Smooth muscle cell (in vitro differentiated cells): ENCODE results near the gene GCH1. TPM values are rescaled to one million over a fixed set of nuclear protein-coding genes. Genes with fewer than 3 reads are reported as not detected.

Experiments used
- DNase-seq: peaks from one replicate; lab custom pipeline; 2025; ENCODE audit not compliant: unreplicated experiment; lab: John Stamatoyannopoulos, UW
- H2AFZ ChIP-seq: fragments of 200-600 bp; sonication (generic); 2 replicates; pipeline ENCODE4 v1.6.0; 2016; ENCODE audit warnings: antibody characterized with exemption, low read depth, mild to moderate bottlenecking
- H3F3A ChIP-seq: fragments of 200-600 bp; sonication (generic); 2 replicates; pipeline ENCODE4 v1.6.0; 2017; ENCODE audit warnings: antibody characterized with exemption, low read depth
- H3K27ac ChIP-seq: fragments of 200-600 bp; sonication (generic); 2 replicates; pipeline ENCODE4 v1.5.1; 2016; ENCODE audit warnings: low read depth, mild to moderate bottlenecking
- H3K27me3 ChIP-seq: fragments of 200-600 bp; sonication (generic); 2 replicates; pipeline ENCODE4 v1.6.1; 2016; ENCODE audit warnings: low read depth, mild to moderate bottlenecking
- H3K36me3 ChIP-seq: fragments of 200-600 bp; sonication (generic); 2 replicates; pipeline ENCODE4 v1.5.1; 2016; ENCODE audit warnings: low read depth
- H3K4me1 ChIP-seq: fragments of 200-600 bp; sonication (generic); 2 replicates; pipeline ENCODE4 v1.5.1; 2016; ENCODE audit warnings: low read depth
- H3K4me2 ChIP-seq: fragments of 200-600 bp; sonication (generic); 2 replicates; pipeline ENCODE4 v1.6.0; 2016; ENCODE audit warnings: mild to moderate bottlenecking
- H3K4me3 ChIP-seq: fragments of 200-600 bp; sonication (generic); 2 replicates; pipeline ENCODE4 v1.5.1; 2016; ENCODE audit warnings: mild to moderate bottlenecking
- H3K79me2 ChIP-seq: fragments of 200-600 bp; sonication (generic); 2 replicates; pipeline ENCODE4 v1.6.0; 2016; ENCODE audit warnings: low read depth, mild to moderate bottlenecking
- H3K9ac ChIP-seq: fragments of 200-600 bp; sonication (generic); 2 replicates; pipeline ENCODE4 v1.6.0; 2016; ENCODE audit warnings: low read depth
- H3K9me3 ChIP-seq: fragments of 200-600 bp; sonication (generic); replicated peaks from 2 replicates; pipeline ENCODE4 v1.5.1; 2016; ENCODE audit warnings: low read depth
- H4K20me1 ChIP-seq: fragments of 200-600 bp; sonication (generic); 2 replicates; pipeline ENCODE4 v1.6.0; 2016; ENCODE audit warnings: low read depth
- WGBS: methylation state at CpG from one replicate; pipeline ENCODE4 v1.1.7; 2016; ENCODE audit warnings: low lambda C conversion rate; 5-methylcytosine and 5-hydroxymethylcytosine counted together
- polyA plus RNA-seq: library from polyadenylated mRNA; unstranded; fragments of >200 nt; fragmentation: Nextera tagmentation; extraction: Ambion mirVana; gene quantifications from 2 replicates; pipeline ENCODE4 v1.2.1, GENCODE V29; 2016
- total RNA-seq: library from RNA; depleted of rRNA; stranded (reverse); fragments of >200 nt; gene quantifications from 2 replicates; pipeline ENCODE4 v1.2.3, GENCODE V29; 2014
- TF ChIP-seq, protein P1 (sequence below): fragments of 200-600 bp; sonication (generic); IDR thresholded peaks from 2 replicates; pipeline ENCODE4 v1.5.1; 2017; ENCODE audit warnings: borderline replicate concordance, mild to moderate bottlenecking, antibody characterized with exemption; ENCODE audit not compliant: insufficient read depth, poor library complexity, severe bottlenecking

GCH1 gene
- total and polyA plus RNA-seq, 2 experiments from 2014 or later: 0.70 to 2.1 TPM

DNA sequence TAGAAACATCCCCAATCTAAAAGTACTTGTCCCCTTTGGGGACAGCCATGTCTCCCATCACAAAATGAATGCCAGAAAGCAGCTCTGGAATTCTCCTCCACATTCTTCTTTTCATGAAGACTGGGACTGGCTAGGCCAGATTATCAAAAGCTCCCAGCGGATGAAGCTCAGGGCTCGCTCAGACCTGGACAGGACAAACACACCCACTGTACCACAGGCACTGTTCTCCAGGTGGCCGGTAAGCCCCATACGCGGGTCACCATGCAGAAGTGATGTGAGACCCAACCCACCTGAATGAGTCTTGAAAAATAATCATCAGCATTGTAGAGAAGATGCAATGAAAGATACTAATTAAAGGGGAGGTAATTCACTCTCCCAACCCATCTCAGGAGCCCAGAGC, 85.1 kb downstream of the GCH1 start:
- Histone ChIP-seq H3K27ac (no peak overlapping the region), H3K4me3 (no peak overlapping the region), H4K20me1 (no peaks in the 10 kb centered on the region), H3K36me3 (no peaks in the 10 kb centered on the region), H3F3A (no peaks in the 10 kb centered on the region), H3K79me2 (no peaks in the 10 kb centered on the region), H3K9me3 (no peaks in the 10 kb centered on the region), H3K9ac (no peak overlapping the region), H2AFZ (no peak overlapping the region), H3K4me1 (peaks cover 23% of the 10 kb centered on the region), H3K4me2 (no peak overlapping the region), H3K27me3 (no peaks in the 10 kb centered on the region)
- DNase-seq: no peak
- TF ChIP-seq, protein P1, sequence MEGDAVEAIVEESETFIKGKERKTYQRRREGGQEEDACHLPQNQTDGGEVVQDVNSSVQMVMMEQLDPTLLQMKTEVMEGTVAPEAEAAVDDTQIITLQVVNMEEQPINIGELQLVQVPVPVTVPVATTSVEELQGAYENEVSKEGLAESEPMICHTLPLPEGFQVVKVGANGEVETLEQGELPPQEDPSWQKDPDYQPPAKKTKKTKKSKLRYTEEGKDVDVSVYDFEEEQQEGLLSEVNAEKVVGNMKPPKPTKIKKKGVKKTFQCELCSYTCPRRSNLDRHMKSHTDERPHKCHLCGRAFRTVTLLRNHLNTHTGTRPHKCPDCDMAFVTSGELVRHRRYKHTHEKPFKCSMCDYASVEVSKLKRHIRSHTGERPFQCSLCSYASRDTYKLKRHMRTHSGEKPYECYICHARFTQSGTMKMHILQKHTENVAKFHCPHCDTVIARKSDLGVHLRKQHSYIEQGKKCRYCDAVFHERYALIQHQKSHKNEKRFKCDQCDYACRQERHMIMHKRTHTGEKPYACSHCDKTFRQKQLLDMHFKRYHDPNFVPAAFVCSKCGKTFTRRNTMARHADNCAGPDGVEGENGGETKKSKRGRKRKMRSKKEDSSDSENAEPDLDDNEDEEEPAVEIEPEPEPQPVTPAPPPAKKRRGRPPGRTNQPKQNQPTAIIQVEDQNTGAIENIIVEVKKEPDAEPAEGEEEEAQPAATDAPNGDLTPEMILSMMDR: no peak
- 85% methylated on average over 5 of the region's 5 CpGs for WGBS

DNA sequence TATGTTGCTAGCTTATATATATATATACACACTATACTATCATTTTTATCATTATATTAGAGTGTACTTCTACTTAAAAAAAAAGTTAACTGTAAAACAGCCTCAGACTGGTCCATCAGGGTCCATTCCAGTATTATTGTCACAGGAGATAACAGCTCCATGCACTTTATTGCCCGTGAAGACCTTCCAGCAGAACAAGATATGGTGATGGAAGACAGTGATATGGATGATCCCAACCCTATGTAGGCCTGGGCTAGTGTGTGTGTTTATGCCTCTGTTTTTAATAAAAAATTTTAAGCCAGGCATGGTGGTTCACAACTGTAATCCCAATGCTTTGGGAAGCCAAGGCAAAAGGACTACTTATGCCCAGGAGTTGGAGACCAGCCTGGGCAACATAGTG, 86.2 kb downstream of the GCH1 start:
- no peaks in the 10 kb centered on the region for H3F3A ChIP-seq
- H3K27me3 ChIP-seq: no peaks in the 10 kb centered on the region
- H4K20me1 ChIP-seq: no peaks in the 10 kb centered on the region
- no peaks in the 10 kb centered on the region for H3K9me3 ChIP-seq
- no peak overlapping the region for H3K9ac ChIP-seq
- peaks cover 23% of the 10 kb centered on the region for H3K4me1 ChIP-seq
- WGBS: 66% methylated on average over 1 of the region's 1 CpG
- no peak overlapping the region for H3K27ac ChIP-seq
- TF ChIP-seq, protein P1: no peak
- no peak overlapping the region for H3K4me2 ChIP-seq
- H3K4me3 ChIP-seq: no peak overlapping the region
- no peaks in the 10 kb centered on the region for H3K36me3 ChIP-seq
- no peak for DNase-seq
- H3K79me2 ChIP-seq: no peaks in the 10 kb centered on the region
- H2AFZ ChIP-seq: no peak overlapping the region

DNA sequence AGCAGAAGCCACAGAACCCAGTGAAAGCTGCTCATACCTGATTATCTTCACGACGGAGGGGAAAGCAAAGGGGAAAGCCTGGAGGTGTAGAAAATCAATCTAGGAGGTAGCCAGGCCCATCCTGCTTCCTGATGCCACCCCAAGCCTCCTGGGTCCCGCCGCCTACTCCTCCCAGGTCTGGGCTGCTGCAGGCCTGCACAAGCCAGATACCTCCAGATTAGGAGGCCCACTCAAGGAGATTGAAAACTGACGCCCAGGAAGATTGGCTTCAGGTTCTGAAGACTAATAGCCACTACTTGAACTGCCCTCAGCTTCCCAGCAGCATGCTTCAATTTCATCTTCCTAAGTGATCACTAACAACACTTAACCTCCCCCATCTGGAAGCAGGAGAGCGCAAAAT, 87.1 kb downstream of the GCH1 start:
- no peak overlapping the region for H3K4me3 ChIP-seq
- H4K20me1 ChIP-seq: no peaks in the 10 kb centered on the region
- TF ChIP-seq, protein P1: no peak
- no peaks in the 10 kb centered on the region for H3K27me3 ChIP-seq
- H3K36me3 ChIP-seq: no peaks in the 10 kb centered on the region
- no peaks in the 10 kb centered on the region for H3F3A ChIP-seq
- no peaks in the 10 kb centered on the region for H3K79me2 ChIP-seq
- H3K4me2 ChIP-seq: no peak overlapping the region
- H3K9ac ChIP-seq: no peak overlapping the region
- DNase-seq: no peak
- H3K4me1 ChIP-seq: peaks cover 23% of the 10 kb centered on the region
- 78% methylated on average over 6 of the region's 6 CpGs for WGBS
- H2AFZ ChIP-seq: no peak overlapping the region
- no peak overlapping the region for H3K27ac ChIP-seq
- no peaks in the 10 kb centered on the region for H3K9me3 ChIP-seq

DNA sequence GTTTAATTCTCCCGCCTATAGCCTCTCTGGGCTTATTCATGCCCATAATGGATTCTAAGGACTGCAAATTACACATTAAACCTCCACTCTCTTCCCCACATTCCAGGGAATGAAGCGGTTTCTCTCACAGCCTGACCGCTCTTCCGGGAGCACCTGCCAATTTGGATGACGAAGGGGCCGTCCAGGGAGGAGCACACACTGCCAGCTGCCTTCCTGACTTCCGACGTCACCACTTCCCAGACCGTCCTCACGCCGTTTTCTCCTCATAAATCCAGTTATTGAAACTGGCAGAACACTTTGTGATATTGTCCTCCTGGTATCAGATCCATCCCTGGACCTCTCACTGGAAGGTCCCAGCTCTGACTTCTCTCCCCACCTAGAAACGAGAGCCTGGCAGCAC, 87.6 kb downstream of the GCH1 start:
- H3K27me3 ChIP-seq: no peaks in the 10 kb centered on the region
- no peak overlapping the region for H3K9ac ChIP-seq
- no peak overlapping the region for H3K27ac ChIP-seq
- H2AFZ ChIP-seq: no peak overlapping the region
- H4K20me1 ChIP-seq: no peaks in the 10 kb centered on the region
- TF ChIP-seq, protein P1: no peak
- 84% methylated on average over 12 of the region's 12 CpGs for WGBS
- no peaks in the 10 kb centered on the region for H3K9me3 ChIP-seq
- H3K4me3 ChIP-seq: no peak overlapping the region
- no peaks in the 10 kb centered on the region for H3F3A ChIP-seq
- DNase-seq: no peak
- H3K36me3 ChIP-seq: no peaks in the 10 kb centered on the region
- H3K79me2 ChIP-seq: no peaks in the 10 kb centered on the region
- peaks cover 23% of the 10 kb centered on the region for H3K4me1 ChIP-seq
- no peak overlapping the region for H3K4me2 ChIP-seq
